HG03342 (cell line): ENCODE measurements around the gene DBF4.
"Not testable (repeated sequence)": the region's sequence is repeated elsewhere in the genome, so short reads cannot be mapped to it uniquely, and the experiment has no call there.

Experiments used
- ATAC-seq: cut with Tn5 transposase; IDR thresholded peaks from one replicate; pipeline ENCODE4 v1.9.1; 2021; ENCODE audit warnings: mild to moderate bottlenecking, moderate library complexity; ENCODE audit not compliant: unreplicated experiment

DBF4 gene, protein sequence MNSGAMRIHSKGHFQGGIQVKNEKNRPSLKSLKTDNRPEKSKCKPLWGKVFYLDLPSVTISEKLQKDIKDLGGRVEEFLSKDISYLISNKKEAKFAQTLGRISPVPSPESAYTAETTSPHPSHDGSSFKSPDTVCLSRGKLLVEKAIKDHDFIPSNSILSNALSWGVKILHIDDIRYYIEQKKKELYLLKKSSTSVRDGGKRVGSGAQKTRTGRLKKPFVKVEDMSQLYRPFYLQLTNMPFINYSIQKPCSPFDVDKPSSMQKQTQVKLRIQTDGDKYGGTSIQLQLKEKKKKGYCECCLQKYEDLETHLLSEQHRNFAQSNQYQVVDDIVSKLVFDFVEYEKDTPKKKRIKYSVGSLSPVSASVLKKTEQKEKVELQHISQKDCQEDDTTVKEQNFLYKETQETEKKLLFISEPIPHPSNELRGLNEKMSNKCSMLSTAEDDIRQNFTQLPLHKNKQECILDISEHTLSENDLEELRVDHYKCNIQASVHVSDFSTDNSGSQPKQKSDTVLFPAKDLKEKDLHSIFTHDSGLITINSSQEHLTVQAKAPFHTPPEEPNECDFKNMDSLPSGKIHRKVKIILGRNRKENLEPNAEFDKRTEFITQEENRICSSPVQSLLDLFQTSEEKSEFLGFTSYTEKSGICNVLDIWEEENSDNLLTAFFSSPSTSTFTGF

GRCh38 chr7:87876040-87876868 lies at the start of gene DBF4, which contains the start of gene SLC25A40:
Gene DBF4 (plus strand): TSS chr7:87876493. CDS start chr7:87876733, 240 bp downstream.
Gene SLC25A40 (minus strand): TSS chr7:87876360. CDS start chr7:87858727, 17,633 bp downstream.
- ATAC-seq, result peak; percentile 90

GRCh38 chr7:87828383-87828782 lies 47.9 kb upstream of the DBF4 start:
- ATAC-seq, result not testable (repeated sequence)

- ATAC-seq, result no peak
Observed at GRCh38 chr7:87831097-87831496, 45.2 kb upstream of the DBF4 start.

GRCh38 chr7:87833130-87833529 lies 43.2 kb upstream of the DBF4 start:
- ATAC-seq, result no peak

DNA sequence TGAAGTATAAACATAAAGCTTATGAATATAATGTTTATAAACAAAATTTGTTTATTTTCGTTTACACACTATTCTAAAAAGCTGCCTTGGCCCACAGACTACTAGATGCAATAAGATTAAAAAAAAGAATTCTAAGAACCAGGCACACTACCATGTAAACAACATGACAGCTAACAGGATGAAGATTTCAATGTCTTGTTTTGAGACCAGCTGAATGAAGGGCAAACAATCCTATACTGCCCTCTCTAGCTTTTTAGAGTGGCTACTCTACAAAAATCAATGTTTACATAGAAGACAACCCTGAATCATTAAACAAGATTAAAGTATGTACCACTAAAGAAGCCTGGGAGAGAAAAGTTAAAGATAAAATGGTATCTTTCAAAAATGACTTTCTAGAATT lies 38.7 kb upstream of the DBF4 start:
- no peak for ATAC-seq

DNA sequence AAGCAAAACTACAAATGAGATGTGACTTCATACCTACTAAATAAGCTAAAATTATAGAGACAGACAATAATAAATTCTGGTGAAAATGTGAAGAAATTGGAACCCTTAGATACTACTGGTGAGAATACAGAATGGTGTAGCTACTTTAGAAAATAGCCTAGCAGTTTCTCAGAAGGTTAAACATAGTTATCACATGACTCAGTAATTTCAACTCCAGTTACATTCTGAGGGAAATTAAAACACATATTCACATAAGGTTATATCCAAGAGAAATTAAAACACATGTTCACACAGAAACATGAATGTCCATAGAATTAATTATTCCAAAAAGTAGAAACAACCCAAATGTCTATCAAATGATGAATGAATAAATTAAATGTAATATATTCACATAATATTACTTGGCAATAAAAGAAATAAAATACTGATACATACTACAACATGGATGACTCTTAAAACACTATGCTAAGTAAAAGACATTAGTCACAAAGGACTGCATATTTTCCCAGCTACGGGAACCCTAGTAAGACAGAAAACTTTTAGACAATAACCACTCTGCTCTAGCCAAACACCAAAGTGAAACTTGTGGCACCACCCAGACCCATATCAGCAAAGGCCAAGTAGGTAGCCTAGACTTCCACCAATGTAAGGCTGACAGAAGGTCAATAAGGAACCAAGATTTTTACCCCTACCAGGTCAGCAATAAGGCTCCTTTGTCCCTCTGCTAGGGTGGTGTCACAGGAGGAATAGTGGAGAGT lies 25.3 kb upstream of the DBF4 start:
- ATAC-seq, result no peak

- no peak for ATAC-seq
Observed at GRCh38 chr7:87852306-87852705, 24.0 kb upstream of the DBF4 start.

DNA sequence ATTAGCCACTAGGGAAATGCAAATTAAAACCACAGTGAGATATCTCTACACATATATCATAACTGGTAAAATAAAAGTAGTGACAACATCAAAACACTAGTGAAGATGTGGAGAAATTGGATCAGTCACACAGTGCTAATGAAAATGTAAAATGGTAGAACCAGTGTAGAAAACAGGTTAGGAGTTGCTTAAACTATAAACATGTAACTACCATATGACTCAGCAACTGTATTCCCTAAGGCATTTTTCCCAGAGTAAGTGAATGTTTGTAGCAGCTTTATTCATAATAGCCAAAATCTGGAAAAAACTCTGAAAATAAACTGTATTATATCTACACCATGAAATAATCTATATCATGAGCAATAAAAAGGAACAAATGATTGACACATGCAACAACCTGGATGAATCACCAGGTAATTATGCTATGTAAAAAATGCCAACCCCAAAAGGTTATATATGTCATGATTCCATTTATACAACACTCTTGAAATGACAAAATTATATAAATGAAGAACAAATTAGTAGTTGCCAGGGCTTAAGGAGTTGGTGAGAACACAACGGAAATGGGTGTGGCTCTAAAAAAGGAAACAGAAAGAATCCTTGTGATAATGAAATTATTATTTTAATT lies 22.9 kb upstream of the DBF4 start:
- no peak for ATAC-seq

GRCh38 chr7:87858417-87859100 lies 17.7 kb upstream of the DBF4 start:
- ATAC-seq, result no peak

DNA sequence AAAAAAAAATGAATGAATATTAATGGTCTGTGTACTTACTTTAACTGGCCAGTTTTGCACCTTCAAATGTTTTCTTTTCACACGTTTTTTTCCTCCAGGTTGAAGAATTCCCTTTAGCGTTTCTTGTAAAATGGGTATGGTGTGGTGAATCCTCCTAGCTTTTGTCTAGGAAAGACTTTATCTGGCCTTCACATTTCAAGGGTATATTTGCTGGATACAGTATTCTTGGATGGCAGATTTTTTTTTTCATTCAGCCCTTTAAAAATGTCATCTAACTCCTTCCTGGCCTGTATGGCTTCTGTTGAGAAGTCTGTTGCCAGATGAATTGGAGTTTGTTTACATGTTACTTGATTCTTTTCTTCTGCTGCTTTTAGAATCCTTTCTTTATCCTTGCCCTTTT lies 10.2 kb upstream of the DBF4 start:
- ATAC-seq, result no peak

GRCh38 chr7:87866533-87866932 lies 9.8 kb upstream of the DBF4 start:
- not testable (repeated sequence) for ATAC-seq

GRCh38 chr7:87870471-87870870 lies 5.8 kb upstream of the DBF4 start:
- ATAC-seq, result no peak

DNA sequence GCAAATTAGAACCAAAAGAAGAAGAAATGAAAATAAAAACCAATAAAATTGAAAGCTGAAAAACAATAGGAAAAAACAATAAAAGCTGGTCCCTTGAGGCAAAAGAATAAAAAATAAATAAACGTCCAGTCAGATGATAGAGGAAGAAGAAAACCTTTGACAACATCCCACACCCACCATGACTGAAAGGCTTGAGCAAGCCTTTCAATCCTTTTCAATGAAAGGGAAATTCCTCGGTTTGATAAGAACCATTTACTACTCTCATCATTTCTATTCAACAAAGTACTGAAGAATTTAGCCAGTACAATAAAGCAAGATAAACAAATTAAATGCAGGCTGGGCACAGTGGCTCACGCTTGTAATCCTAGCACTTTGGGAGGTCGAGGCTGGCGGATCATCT lies 3.9 kb upstream of the DBF4 start:
- ATAC-seq, result no peak

- not testable (repeated sequence) for ATAC-seq
Observed at GRCh38 chr7:87873328-87873727, 3.0 kb upstream of the DBF4 start.

- no peak for ATAC-seq
Observed at GRCh38 chr7:87874066-87874465, 2.2 kb upstream of the DBF4 start.

DNA sequence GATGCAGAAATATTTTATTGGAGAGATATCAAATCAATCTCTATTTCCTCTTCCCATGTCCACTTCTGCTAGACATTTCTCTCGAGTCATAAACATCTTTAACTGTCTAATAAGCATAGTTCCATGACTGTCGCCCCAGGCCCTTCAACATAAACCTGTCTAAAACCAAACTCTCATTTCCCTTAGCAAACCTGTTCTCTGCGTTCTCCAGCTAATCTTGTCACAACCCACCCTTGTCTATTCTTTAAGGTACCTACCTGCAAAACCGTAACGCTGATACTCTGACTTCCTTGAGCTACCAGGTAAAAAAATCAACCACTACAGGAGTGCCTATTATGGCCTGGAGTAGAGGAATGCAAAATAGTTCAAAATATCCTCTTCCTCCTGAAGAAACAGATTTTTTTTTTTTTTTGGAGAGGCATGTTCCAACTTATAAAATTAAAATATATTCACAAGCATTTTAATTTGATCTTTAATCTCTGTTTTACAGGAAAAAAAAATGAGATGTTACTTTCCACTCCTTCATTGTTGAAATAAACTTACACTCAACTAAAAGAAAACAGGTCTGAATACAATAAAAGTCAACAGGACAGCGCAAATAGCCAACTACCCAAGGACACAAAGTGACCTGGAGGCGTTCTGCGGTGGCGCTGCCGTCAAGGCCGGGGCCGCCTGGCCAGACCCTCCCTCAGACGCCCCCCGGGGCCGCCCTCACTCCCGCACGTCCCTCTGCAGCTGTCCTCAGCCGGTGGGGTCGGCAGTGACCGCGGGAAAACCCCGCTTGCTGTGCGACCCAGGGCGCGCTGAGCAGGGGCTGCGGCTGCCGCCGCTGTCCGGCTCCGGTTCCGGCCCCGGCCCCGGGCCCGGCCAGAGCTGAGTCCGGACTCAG lies 898 bp upstream of the DBF4 start:
- ATAC-seq, result peak; percentile 13

DNA sequence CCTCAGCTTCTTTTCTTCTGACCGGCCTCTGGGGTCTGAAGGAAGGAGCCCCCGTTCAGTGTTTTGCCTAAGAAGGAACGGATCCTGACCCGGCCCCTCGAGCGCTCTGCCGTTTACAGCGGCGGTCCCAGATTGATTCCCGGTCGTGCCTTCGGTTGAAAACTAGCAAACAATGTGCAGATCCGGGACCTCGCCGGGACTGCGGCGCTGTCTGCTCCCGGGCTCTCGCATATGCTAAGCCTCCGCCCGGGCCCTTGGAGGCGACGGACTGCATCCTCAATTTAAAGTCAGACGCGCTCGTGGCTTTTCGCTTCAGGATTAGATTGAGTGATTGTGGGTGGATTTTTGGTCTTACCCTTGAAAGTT lies 559 bp downstream of the DBF4 start:
- ATAC-seq, result no peak

DNA sequence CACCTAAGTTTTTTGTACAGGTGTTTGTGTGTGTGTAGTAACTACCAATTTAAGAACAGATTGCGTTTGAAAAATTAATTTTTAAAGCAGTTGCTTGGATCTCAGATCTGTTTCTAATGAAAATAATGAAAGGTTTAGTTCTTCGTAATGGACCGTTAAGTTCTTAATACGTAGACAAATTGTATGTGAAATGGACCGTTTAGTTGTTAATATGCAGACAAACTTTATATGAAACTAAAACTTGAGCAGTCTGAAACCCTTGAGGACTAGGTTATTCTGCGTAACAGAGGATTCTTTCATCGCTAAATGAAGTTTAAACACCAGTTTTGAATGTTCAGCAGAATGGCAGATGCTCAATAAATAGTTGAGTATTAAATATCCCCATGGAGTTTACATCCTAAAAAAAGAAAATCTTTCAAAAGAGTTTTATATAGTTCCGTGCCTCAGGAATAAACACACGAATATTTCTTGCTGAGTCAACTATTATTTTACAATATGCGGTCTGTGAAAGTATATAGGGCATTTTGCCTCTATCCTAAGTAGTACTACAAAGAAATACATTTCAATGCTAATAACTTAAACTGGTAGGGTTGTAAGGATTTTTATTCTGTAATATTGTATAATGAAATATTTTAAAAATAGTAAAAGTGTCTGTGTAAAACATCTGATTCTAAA lies 1.2 kb downstream of the DBF4 start:
- ATAC-seq, result no peak
